Activated naive CD4-positive, alpha-beta T cell treated with anti-CD3 and anti-CD28 coated beads, Interleukin-2, amount 50 U/mL, for 16 hours (primary cell): ENCODE measurements around the gene HHATL.

Experiments used
- DNase-seq: peaks from one replicate; pipeline ENCODE4 v3.0.0-alpha.2; 2020

Gene HHATL

GRCh38 chr3:42702066-42702951, at the start of gene HHATL:
TSS of gene HHATL (minus strand) at chr3:42702798. CDS start at chr3:42700826, 1,972 bp downstream.
- no peak for DNase-seq

GRCh38 chr3:42751609-42752008, 49.0 kb upstream of the HHATL start:
- DNase-seq: no peak

GRCh38 chr3:42750834-42751233, 48.2 kb upstream of the HHATL start:
- DNase-seq: no peak

- no peak for DNase-seq
Measured at GRCh38 chr3:42749753-42750231, 47.2 kb upstream of the HHATL start.

DNA sequence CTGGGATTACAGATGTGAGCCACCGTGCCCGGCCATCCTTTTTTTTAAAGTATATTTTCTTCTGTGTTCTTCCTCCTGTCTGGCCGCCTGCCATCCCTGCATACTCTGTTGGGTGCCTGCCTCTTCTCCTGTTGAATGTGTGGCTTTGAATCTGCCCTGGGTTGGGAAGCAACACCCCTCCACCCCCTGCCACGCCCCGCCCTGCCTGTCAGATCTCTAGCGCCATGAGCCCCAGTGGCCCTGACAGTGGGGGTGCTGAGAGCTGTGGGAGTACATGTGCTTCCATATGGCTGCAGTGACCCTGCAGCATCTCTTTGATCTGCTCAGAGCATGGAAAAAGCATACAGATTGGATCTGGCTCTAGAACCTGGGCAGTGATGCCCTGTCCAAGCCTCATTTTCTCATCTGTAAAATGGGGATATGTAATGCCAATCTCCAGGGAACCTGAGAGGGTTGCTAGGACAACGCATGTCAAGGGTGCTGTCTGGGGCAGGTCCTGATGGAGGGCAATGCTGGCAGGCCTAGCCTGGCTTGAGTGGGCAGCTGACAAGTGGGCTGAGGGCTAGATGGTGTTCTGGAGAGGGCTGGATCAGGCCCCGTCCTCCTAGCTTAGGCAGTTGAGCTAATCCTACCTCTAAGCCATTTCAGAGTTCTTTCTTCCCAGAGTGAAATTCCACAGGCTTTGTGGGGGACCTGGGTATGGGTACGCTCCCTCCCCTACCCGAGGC, 46.6 kb upstream of the HHATL start:
- DNase-seq: no peak

- DNase-seq: no peak
Measured at GRCh38 chr3:42747581-42747980, 45.0 kb upstream of the HHATL start.

DNA sequence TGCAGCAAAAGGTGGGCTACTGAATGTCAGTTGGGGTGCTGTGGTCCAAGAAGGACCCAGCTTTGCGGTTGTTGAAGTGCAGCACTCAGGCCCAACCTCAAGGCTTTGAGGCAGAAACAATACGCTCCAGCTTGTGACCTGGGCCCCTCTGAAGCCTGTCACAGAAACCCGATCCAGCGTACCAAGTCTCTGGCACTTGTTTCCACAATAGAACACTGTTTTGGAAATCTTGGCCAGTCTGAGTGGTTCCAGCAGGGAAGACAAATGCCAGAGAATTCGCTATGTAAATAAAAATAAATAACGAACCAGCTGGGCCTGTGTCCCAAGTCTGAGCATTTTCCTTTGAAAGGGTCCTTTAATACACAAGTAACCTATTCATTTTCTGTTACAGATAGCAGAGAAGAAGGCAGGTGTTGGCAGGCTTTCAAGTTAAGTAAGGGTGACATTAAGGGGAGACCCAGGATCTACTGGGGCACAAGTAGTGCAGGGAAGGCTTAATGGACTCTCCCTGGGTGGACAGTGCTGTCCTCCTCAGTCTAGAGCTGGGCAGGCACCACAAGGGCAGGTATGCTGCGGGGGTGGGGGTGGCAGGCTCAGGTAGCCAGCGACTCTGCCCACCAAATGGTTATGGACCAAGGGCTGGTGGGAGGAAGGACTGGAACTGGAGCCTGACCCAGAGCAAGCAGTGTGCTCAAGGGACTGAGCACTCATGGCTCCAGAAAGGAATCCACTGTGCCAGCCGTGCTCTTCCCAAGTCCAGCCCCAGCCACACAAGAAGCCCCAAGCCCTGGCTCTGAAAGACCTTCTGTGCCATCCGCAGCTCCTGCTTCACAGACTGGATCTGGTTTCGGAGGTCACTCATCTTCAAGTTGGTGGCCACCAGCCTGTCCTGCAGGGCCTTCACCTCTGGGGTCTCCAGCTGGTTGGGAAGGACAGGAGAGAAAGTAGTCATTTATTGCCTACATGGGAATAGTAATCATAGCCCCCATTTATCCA, 44.2 kb upstream of the HHATL start:
- no peak for DNase-seq

DNA sequence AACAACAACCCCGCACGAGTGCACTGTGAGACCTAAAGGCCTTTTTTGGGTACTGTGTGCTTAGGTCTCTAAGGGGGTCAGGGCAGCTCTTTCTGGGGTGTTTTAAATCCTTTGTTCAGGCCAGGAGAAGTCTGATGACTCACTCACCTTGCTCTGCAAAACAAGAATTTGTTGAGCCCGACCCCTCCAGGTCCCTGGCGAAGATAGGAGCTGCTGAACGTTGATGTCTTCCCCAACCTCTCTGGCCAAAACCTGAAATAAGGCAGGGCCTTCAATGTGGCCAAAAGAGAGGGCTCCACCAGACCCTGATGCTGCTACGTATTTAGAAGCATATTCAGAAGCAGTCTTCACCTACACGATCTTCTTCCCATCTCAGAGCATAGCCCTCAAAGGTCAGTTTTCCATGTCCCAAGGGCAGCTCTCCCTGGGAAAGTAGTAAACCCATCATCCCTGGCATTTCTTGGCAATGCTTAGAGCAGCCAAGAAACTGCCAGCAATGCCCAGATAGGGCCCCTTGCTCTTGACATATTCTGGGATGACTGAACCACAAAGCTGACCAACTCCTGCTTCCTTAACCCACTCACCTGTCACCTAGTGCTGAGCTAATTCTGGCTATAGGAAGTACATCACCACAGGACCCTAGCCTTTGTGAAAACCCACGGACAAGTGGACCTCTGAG, 43.3 kb upstream of the HHATL start:
- DNase-seq: no peak

DNA sequence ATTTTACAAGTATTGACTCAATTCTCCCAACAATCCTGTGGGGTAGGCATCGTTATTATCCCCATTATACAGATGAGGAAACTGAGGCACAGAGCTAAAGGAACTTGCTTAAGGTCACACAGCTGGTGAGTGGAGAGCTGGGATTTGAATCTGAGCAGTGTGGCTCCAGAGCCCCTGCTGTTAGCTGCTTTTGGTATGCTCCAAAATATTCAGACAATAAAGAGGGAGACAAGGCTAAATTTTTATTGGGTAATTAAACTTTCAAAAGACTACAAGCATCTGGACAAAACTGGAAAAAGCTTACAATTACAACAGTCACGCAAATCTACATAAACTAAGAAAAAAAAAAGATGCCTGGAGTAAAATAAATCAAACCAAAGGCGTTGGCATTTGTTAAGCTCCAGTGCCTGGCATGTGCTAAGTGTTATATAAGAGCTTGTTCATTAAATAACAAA, 42.7 kb upstream of the HHATL start:
- DNase-seq: no peak

GRCh38 chr3:42743204-42743995, 40.8 kb upstream of the HHATL start:
- no peak for DNase-seq

DNA sequence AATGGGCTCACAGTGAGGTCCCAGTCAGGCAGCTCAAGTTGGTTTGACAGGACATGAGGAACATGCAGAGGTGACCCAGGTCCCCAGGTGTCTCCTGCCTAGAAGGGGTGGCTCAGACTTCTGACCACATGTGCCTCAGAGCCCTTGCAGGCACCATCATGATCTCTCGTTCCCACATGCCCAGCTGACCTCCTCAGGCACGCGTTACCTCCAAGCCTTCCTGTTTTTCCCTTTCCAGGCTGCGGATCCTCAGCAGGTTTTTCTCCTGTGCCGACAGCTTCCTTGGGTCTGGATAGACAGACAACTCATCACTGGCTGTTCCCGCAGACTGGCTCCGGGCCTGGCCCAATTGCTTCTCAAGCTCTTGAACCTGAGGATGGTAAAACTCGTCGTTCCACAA, 40.1 kb upstream of the HHATL start:
- no peak for DNase-seq

DNA sequence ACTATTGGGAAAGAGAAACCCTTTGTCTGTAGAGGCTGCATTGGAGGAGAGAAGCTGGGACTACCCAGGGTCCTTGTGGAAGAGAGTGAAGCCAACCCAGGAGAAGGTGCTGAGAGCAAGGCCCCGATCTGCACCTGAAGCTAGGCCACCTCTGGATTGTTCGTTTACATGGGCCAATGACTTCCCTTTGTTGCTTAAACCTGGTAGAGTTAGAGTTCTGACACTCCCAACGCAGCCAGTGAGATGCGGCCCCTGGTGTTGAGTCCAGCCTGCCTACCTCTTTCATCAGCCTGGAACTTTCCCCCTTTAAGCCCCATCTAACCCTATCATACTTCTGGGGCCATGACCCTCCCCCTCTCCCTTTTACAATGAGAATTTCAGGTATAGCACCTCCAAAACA, 39.7 kb upstream of the HHATL start:
- DNase-seq: no peak

DNA sequence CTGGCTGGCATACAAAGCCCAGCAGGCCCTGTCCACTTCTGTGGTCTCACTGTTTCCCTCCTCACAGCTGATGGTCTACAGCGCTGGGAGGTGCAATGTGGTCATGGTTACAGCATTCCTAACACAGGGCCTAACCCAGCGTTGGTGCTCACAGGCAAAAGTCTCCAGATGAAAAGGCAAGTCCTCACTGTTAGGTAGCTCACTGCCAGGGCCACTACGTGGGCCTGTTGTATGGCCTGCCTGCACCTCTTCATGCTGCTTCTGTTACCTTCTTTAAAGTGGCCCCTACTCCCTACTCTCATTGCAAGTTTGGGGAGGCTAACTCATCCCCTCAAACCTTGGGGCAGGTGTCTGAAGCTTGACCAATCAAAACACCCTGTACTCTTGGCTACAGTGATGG, 39.2 kb upstream of the HHATL start:
- DNase-seq: no peak

GRCh38 chr3:42739401-42740158, 37.0 kb upstream of the HHATL start:
- DNase-seq: no peak

DNA sequence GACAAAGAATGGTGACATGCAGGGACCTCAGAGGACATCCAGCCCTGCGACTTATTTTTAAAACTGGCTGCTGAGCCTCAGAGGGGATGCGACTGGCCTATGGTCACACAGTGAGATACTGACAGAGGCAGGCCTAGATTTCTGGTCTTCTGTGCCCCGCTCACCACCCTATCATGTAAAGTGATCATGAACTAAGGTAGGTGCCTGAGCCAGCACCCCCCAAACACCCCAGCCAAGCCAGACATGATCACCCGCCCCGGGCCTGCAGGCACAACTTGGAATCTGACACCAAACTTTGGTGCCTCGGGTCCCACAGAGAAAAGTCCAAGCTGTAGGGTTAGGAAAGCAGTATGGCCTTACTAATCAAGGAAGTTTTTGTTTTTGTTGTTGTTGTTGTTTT, 33.9 kb upstream of the HHATL start:
- no peak for DNase-seq

DNA sequence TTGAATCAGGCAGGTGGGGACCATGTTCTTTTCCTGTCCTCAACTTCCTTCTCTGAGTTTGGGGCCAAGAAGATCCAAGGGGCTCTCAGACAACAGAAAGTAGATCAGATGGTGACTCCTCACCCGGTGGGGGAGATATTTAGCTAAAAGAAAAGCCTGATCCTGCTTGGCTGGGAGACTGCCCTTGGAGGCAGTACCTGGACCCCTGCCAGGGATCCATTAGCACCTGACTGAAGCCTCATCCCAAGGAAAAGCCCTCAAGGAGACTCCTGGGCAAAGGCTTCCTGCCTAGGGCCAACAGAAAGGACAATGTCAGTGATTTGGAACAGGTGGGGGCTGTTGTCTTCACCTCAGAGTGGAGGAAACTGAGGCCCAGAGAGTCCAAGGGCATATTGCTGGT, 33.5 kb upstream of the HHATL start:
- no peak for DNase-seq

- DNase-seq: no peak
Measured at GRCh38 chr3:42735615-42736014, 33.0 kb upstream of the HHATL start.

GRCh38 chr3:42735019-42735418, 32.4 kb upstream of the HHATL start:
- DNase-seq: no peak

GRCh38 chr3:42734263-42734860, 31.8 kb upstream of the HHATL start:
- no peak for DNase-seq
